Stimulated activated naive B cell treated with anti-CD40 and anti-IgM and Interleukin-4, amounts not matched to agents 10 μg/mL and 1 μg/mL and 100 μg/mL, for 72 hours (primary cell): ENCODE data around the gene CCDC88B.
A peak's percentile ranks its signal among the peaks of the same experiment; 100 is the strongest.
"Not testable (repeated sequence)": the region's sequence is repeated elsewhere in the genome, so short reads cannot be mapped to it uniquely, and the experiment has no call there.

Source experiments
- ATAC-seq, 2 donors: fragments of 150-1000 bp; cut with Tn5 transposase; replicated peaks; 2 replicates each; pipeline ENCODE4 v1.10.0; 2021; ENCODE audit warnings: moderate library complexity in 1 of 2
- DNase-seq: peaks from one replicate; pipeline ENCODE4 v3.0.0; 2021
- H3K27ac Mint-ChIP-seq: one replicate; pipeline ENCODE4 v1.8.0; 2022; ENCODE audit warnings: mild to moderate bottlenecking, mixed read lengths
- H3K27me3 Mint-ChIP-seq, 2 donors: one replicate each; pipeline ENCODE4 v1.8.0; 2022; ENCODE audit warnings: mixed read lengths in 2 of 2
- H3K36me3 Mint-ChIP-seq, 2 donors: one replicate each; pipeline ENCODE4 v1.8.0; 2022; ENCODE audit warnings: mixed read lengths in 2 of 2, mild to moderate bottlenecking in 1 of 2
- H3K4me1 Mint-ChIP-seq, 2 donors: one replicate each; pipeline ENCODE4 v1.8.0; 2022; ENCODE audit warnings: mixed read lengths in 2 of 2, mild to moderate bottlenecking in 1 of 2
- H3K4me3 Mint-ChIP-seq, 2 donors: one replicate each; pipeline ENCODE4 v1.8.0; 2022; ENCODE audit warnings: mild to moderate bottlenecking in 2 of 2, mixed read lengths in 2 of 2, moderate library complexity in 1 of 2
- H3K9me3 Mint-ChIP-seq, 2 donors: one replicate each; pipeline ENCODE4 v1.8.0; 2022; ENCODE audit warnings: mixed read lengths in 2 of 2, mild to moderate bottlenecking in 1 of 2

CCDC88B gene

GRCh38 chr11:64314146-64314804, 25.7 kb upstream of the CCDC88B start:
- Mint-ChIP-seq H3K27me3 (no peaks in the 10 kb centered on the region), H3K4me3 (no peak overlapping the region), H3K36me3 (peaks cover 38 to 41% of the 10 kb centered on the region in 2 donors), H3K27ac (peak overlapping the region; percentile 83), H3K9me3 (no peaks in the 10 kb centered on the region), H3K4me1 (peaks cover 33 to 60% of the 10 kb centered on the region in 2 donors)
- no peak for DNase-seq
- no peak for ATAC-seq

GRCh38 chr11:64314805-64315561, 25.0 kb upstream of the CCDC88B start:
- DNase-seq, result no peak
- ATAC-seq, result no peak
- H3K27me3 Mint-ChIP-seq, result no peaks in the 10 kb centered on the region
- H3K36me3 Mint-ChIP-seq, result peaks cover 44 to 46% of the 10 kb centered on the region in 2 donors
- H3K4me1 Mint-ChIP-seq, result peaks cover 37 to 67% of the 10 kb centered on the region in 2 donors
- peak overlapping the region in 1 of 2 donors; percentile 6 for H3K4me3 Mint-ChIP-seq
- H3K9me3 Mint-ChIP-seq, result no peaks in the 10 kb centered on the region
- H3K27ac Mint-ChIP-seq, result peak overlapping the region; percentile 37

GRCh38 chr11:64315667-64316526, 24.1 kb upstream of the CCDC88B start:
- DNase-seq, H3K27me3 Mint-ChIP-seq, H3K9me3 Mint-ChIP-seq, ATAC-seq: not testable (repeated sequence)
- Mint-ChIP-seq H3K4me3 (peak overlapping the region; percentile 94 to 96), H3K36me3 (peaks cover 50 to 53% of the 10 kb centered on the region in 2 donors), H3K4me1 (peaks cover 40 to 72% of the 10 kb centered on the region in 2 donors), H3K27ac (peak overlapping the region; percentile 100)

GRCh38 chr11:64316672-64317324, 23.2 kb upstream of the CCDC88B start:
- Mint-ChIP-seq H3K36me3 (peaks cover 55 to 61% of the 10 kb centered on the region in 2 donors), H3K4me3 (peak overlapping the region; percentile 94 to 96), H3K4me1 (peaks cover 42 to 72% of the 10 kb centered on the region in 2 donors), H3K27ac (peak overlapping the region; percentile 100), H3K27me3 (no peaks in the 10 kb centered on the region), H3K9me3 (no peaks in the 10 kb centered on the region)
- DNase-seq, result no peak
- peak; percentile 2 to 15 for ATAC-seq

GRCh38 chr11:64317325-64317960, 22.6 kb upstream of the CCDC88B start, which contains the start of gene TRMT112:
TRMT112 (minus strand) TSS chr11:64317559; CDS start chr11:64317526, 33 bp downstream.
- DNase-seq, result peak; percentile 97
- peaks cover 41 to 69% of the 10 kb centered on the region in 2 donors for H3K4me1 Mint-ChIP-seq

GRCh38 chr11:64317961-64318765, 21.8 kb upstream of the CCDC88B start, which contains the start of gene PRDX5:
PRDX5 (plus strand) TSS chr11:64318121; CDS start chr11:64318216, 95 bp downstream.
- Mint-ChIP-seq H3K9me3 (no peaks in the 10 kb centered on the region), H3K27ac (peak within 1 kb of the TSS; percentile 100), H3K4me1 (peaks cover 35 to 62% of the 10 kb centered on the region in 2 donors), H3K36me3 (peaks cover 54 to 57% of the 10 kb centered on the region in 2 donors), H3K4me3 (peak within 1 kb of the TSS; percentile 94 to 96), H3K27me3 (no peaks in the 10 kb centered on the region)
- ATAC-seq (peak; percentile 79 to 86), DNase-seq (peak; percentile 97)

More at GRCh38 chr11:64317325-64317960, 22.6 kb upstream of the CCDC88B start, which contains the start of gene TRMT112:
- peaks cover 59 to 63% of the 10 kb centered on the region in 2 donors for H3K36me3 Mint-ChIP-seq
- H3K9me3 Mint-ChIP-seq, result no peaks in the 10 kb centered on the region
- peak within 1 kb of the TSS; percentile 94 to 96 for H3K4me3 Mint-ChIP-seq
- no peaks in the 10 kb centered on the region for H3K27me3 Mint-ChIP-seq
- ATAC-seq, result peak; percentile 82 to 83
- H3K27ac Mint-ChIP-seq, result peak within 1 kb of the TSS; percentile 100

GRCh38 chr11:64318766-64319761, 20.9 kb upstream of the CCDC88B start:
- no peak for DNase-seq
- peaks cover 55 to 58% of the 10 kb centered on the region in 2 donors for H3K36me3 Mint-ChIP-seq
- H3K9me3 Mint-ChIP-seq, result no peaks in the 10 kb centered on the region
- no peak for ATAC-seq
- no peaks in the 10 kb centered on the region for H3K27me3 Mint-ChIP-seq
- peaks cover 34 to 61% of the 10 kb centered on the region in 2 donors for H3K4me1 Mint-ChIP-seq
- H3K27ac Mint-ChIP-seq, result peak overlapping the region; percentile 94
- peak overlapping the region; percentile 94 to 96 for H3K4me3 Mint-ChIP-seq

- Mint-ChIP-seq H3K4me1 (peaks cover 28 to 49% of the 10 kb centered on the region in 2 donors), H3K27me3 (no peaks in the 10 kb centered on the region), H3K27ac (no peak overlapping the region), H3K4me3 (no peak overlapping the region), H3K36me3 (peaks cover 51 to 53% of the 10 kb centered on the region in 2 donors), H3K9me3 (no peaks in the 10 kb centered on the region)
- no peak for ATAC-seq
- no peak for DNase-seq
These were observed 19.4 kb upstream of the CCDC88B start for GRCh38 chr11:64320556-64320955.

- ATAC-seq (no peak), DNase-seq (no peak)
- no peak overlapping the region for H3K27ac Mint-ChIP-seq
- H3K36me3 Mint-ChIP-seq, result peaks cover 51 to 53% of the 10 kb centered on the region in 2 donors
- H3K4me1 Mint-ChIP-seq, result peaks cover 28 to 47% of the 10 kb centered on the region in 2 donors
- H3K9me3 Mint-ChIP-seq, result no peaks in the 10 kb centered on the region
- no peaks in the 10 kb centered on the region for H3K27me3 Mint-ChIP-seq
- H3K4me3 Mint-ChIP-seq, result no peak overlapping the region
These were observed 19.0 kb upstream of the CCDC88B start for GRCh38 chr11:64321026-64321425.

GRCh38 chr11:64321533-64321932, 18.5 kb upstream of the CCDC88B start:
- Mint-ChIP-seq H3K4me1 (peaks cover 24 to 42% of the 10 kb centered on the region in 2 donors), H3K9me3 (no peaks in the 10 kb centered on the region), H3K27ac (no peak overlapping the region), H3K27me3 (no peaks in the 10 kb centered on the region), H3K36me3 (peaks cover 47 to 49% of the 10 kb centered on the region in 2 donors), H3K4me3 (no peak overlapping the region)
- no peak for ATAC-seq
- DNase-seq, result no peak

GRCh38 chr11:64322925-64323260, 17.1 kb upstream of the CCDC88B start:
- Mint-ChIP-seq H3K27me3 (no peaks in the 10 kb centered on the region), H3K9me3 (peaks cover 0 to 2% of the 10 kb centered on the region in 2 donors), H3K4me3 (no peak overlapping the region), H3K4me1 (peaks cover 18 to 30% of the 10 kb centered on the region in 2 donors), H3K36me3 (peaks cover 37 to 41% of the 10 kb centered on the region in 2 donors), H3K27ac (no peak overlapping the region)
- ATAC-seq (no peak), DNase-seq (no peak)
